ENCODE data around the gene CDC14B.
"Not testable (repeated sequence)": the region's sequence is repeated elsewhere in the genome, so short reads cannot be mapped to it uniquely, and the experiment has no call there.

The CDC14B gene

GRCh38 chr9:96646081-96646991, 26.7 kb upstream of the CDC14B start:
- no peak overlapping the region for H3K4me3 ChIP-seq (replicated peaks in 1 of 2; ENCODE audit: low read depth in 2 of 2, low read length in 2 of 2)
- TF ChIP-seq CTCF (IDR thresholded peaks at IDR 0.05; ENCODE audit: low read depth, low read length) = no peak
- peak; percentile 64 to 67 for DNase-seq (ENCODE audit: low read depth in 2 of 2)

- TF ChIP-seq CTCF (IDR thresholded peaks at IDR 0.05; ENCODE audit: low read depth, low read length) = no peak
- H3K4me3 ChIP-seq (replicated peaks in 1 of 2; ENCODE audit: low read depth in 2 of 2, low read length in 2 of 2) = no peak overlapping the region
- no peak for DNase-seq (ENCODE audit: low read depth in 2 of 2)
Observed at GRCh38 chr9:96644137-96644536, 24.5 kb upstream of the CDC14B start.

GRCh38 chr9:96641514-96641913, 21.9 kb upstream of the CDC14B start:
- no peak overlapping the region for H3K4me3 ChIP-seq (replicated peaks in 1 of 2; ENCODE audit: low read depth in 2 of 2, low read length in 2 of 2)
- no peak for DNase-seq (ENCODE audit: low read depth in 2 of 2)
- TF ChIP-seq CTCF (IDR thresholded peaks at IDR 0.05; ENCODE audit: low read depth, low read length) = no peak

GRCh38 chr9:96638606-96639364, 19.1 kb upstream of the CDC14B start:
- TF ChIP-seq CTCF (IDR thresholded peaks at IDR 0.05; ENCODE audit: low read depth, low read length) = no peak
- no peak overlapping the region for H3K4me3 ChIP-seq (replicated peaks in 1 of 2; ENCODE audit: low read depth in 2 of 2, low read length in 2 of 2)
- peak in 1 of 2 donors; percentile 42 for DNase-seq (ENCODE audit: low read depth in 2 of 2)

- DNase-seq (ENCODE audit: low read depth in 2 of 2) = no peak
- H3K4me3 ChIP-seq (replicated peaks in 1 of 2; ENCODE audit: low read depth in 2 of 2, low read length in 2 of 2) = no peak overlapping the region
- TF ChIP-seq CTCF (IDR thresholded peaks at IDR 0.05; ENCODE audit: low read depth, low read length) = no peak
Observed at GRCh38 chr9:96636368-96636767, 16.7 kb upstream of the CDC14B start.

- not testable (repeated sequence) for DNase-seq (ENCODE audit: low read depth in 2 of 2)
Observed at GRCh38 chr9:96633579-96633978, 13.9 kb upstream of the CDC14B start.

GRCh38 chr9:96626912-96627311, 7.3 kb upstream of the CDC14B start:
- no peak for TF ChIP-seq CTCF (IDR thresholded peaks at IDR 0.05; ENCODE audit: low read depth, low read length)
- DNase-seq (ENCODE audit: low read depth in 2 of 2) = no peak
- H3K4me3 ChIP-seq (replicated peaks in 1 of 2; ENCODE audit: low read depth in 2 of 2, low read length in 2 of 2) = no peak overlapping the region

More at GRCh38 chr9:96633579-96633978, 13.9 kb upstream of the CDC14B start:
- H3K4me3 ChIP-seq (replicated peaks in 1 of 2; ENCODE audit: low read depth in 2 of 2, low read length in 2 of 2) = not testable (repeated sequence)

Data from cardiac fibroblast (primary cell).